Measurements from ENCODE around the gene ATAD5. TPM values are rescaled to one million over a fixed set of nuclear protein-coding genes. Genes with fewer than 3 reads are reported as not detected.

Gene ATAD5
- total RNA-seq, 1 donor from 2014 or later: 3.2 TPM

Other genes with a start within 250 kb of the ATAD5 start
- gene CRLF3, start 7.3 kb upstream of the ATAD5 start, total RNA-seq: 24.1 and 28.6 TPM in 2 replicates
- 9.2 and 15.1 TPM in 2 replicates for gene TEFM, start 74.3 kb downstream of the ATAD5 start, total RNA-seq
- 0.34 and 0.47 TPM in 2 replicates for gene ADAP2, start 90.0 kb downstream of the ATAD5 start, total RNA-seq
- gene RNF135, start 139.1 kb downstream of the ATAD5 start, total RNA-seq: 4.1 and 5.6 TPM in 2 replicates

All from dermis blood vessel endothelial cell (primary cell).